Breast epithelium (tissue), 4 donors: ENCODE measurements around the gene PIK3R2. TPM values are rescaled to one million over a fixed set of nuclear protein-coding genes. Genes with fewer than 3 reads are reported as not detected.
"Not testable (repeated sequence)": the region's sequence is repeated elsewhere in the genome, so short reads cannot be mapped to it uniquely, and the experiment has no call there.

Source experiments
- DNase-seq, 2 donors: peaks; one replicate each; pipeline ENCODE4 v3.0.0-alpha.2; 2019; ENCODE audit warnings: low spot score in 2 of 2
- H3K27ac ChIP-seq, 2 donors: fragments of 200-600 bp; sonication (generic) in 1 of 2; one replicate each; pipeline ENCODE4 v1.5.1; 2016 to 2019; ENCODE audit warnings: mild to moderate bottlenecking in 1 of 2
- H3K27me3 ChIP-seq, 2 donors: fragments of 200-600 bp; sonication (generic) in 1 of 2; one replicate each; pipeline versions ENCODE4 v1.5.1 to v1.6.0; 2017 to 2019; ENCODE audit warnings: control low read depth in 1 of 2, mild to moderate bottlenecking in 1 of 2
- H3K36me3 ChIP-seq: fragments of 200-600 bp; one replicate; pipeline ENCODE4 v1.5.1; 2019
- H3K4me1 ChIP-seq, 2 donors: fragments of 200-600 bp; sonication (generic); one replicate each; pipeline ENCODE4 v1.5.1; 2016 to 2019; ENCODE audit warnings: control low read depth in 1 of 2
- H3K4me3 ChIP-seq, 3 donors: fragments of 200-600 bp; sonication (generic); 1 replicate in 2 of 3; 2 replicates in 1 of 3; pipeline ENCODE4 v1.5.1; 2016 to 2019; ENCODE audit warnings: mild to moderate bottlenecking in 3 of 3, moderate library complexity in 2 of 3
- H3K9me3 ChIP-seq, 2 donors: fragments of 200-600 bp; sonication (generic) in 1 of 2; one replicate each; pipeline ENCODE4 v1.5.1; 2016 to 2019; ENCODE audit warnings: control low read depth in 1 of 2
- CTCF ChIP-seq, 3 donors: fragments of 450-650 bp; IDR thresholded peaks; one replicate each; pipeline ENCODE4 v1.5.1; 2016 to 2017; ENCODE audit warnings: antibody characterized with exemption in 3 of 3, mild to moderate bottlenecking in 3 of 3, moderate library complexity in 3 of 3
- POLR2A ChIP-seq: fragments of 450-650 bp; IDR thresholded peaks from one replicate; pipeline ENCODE4 v1.6.1; 2016; ENCODE audit warnings: antibody characterized with exemption, mild to moderate bottlenecking, moderate library complexity
- POLR2AphosphoS5 ChIP-seq, 3 donors: sonication (generic); formaldehyde crosslinking; IDR thresholded peaks; one replicate each; pipeline ENCODE4 v1.6.1; 2017; ENCODE audit warnings: antibody characterized with exemption in 3 of 3
- intact Hi-C: fragments of 100-400 bp; cut with DNase I; formaldehyde crosslinking; loops from one replicate; pipeline ENCODE4 v1.15.1; 2023; ENCODE audit warnings: low total_unique reads
- total RNA-seq, 3 donors: library from RNA; depleted of rRNA; stranded (reverse); fragments of >200 nt; gene quantifications; one replicate each; pipeline ENCODE4 v1.1.0, GENCODE V29; 2016

PIK3R2 gene
- total RNA-seq, 3 donors from 2014 or later: 8.6 to 12.1 (median 8.8) TPM

- Histone ChIP-seq H3K4me1 (peaks cover 20 to 30% of the 10 kb centered on the region in 2 donors), H3K27ac (peak overlapping the region; percentile 71 to 74), H3K9me3 (no peaks in the 10 kb centered on the region), H3K36me3 (no peaks in the 10 kb centered on the region), H3K4me3 (no peak overlapping the region), H3K27me3 (no peaks in the 10 kb centered on the region)
- intact Hi-C loops: no loop called here
- DNase-seq: peak in 1 of 2 donors; percentile 58
- TF ChIP-seq CTCF (IDR thresholded peaks at IDR 0.05) (no peak), POLR2AphosphoS5 (IDR thresholded peaks at IDR 0.05) (no peak), POLR2A (no peak)
These were observed 4.6 kb downstream of the PIK3R2 start for GRCh38 chr19:18157465-18158063.

- DNase-seq: no peak
- Histone ChIP-seq H3K27me3 (no peaks in the 10 kb centered on the region), H3K4me3 (no peak overlapping the region), H3K9me3 (no peaks in the 10 kb centered on the region), H3K36me3 (no peaks in the 10 kb centered on the region), H3K4me1 (peaks cover 20 to 30% of the 10 kb centered on the region in 2 donors), H3K27ac (no peak overlapping the region)
- TF ChIP-seq CTCF (IDR thresholded peaks at IDR 0.05) (no peak), POLR2AphosphoS5 (IDR thresholded peaks at IDR 0.05) (no peak), POLR2A (no peak)
- intact Hi-C loops: no loop called here
These were observed 5.5 kb downstream of the PIK3R2 start for GRCh38 chr19:18158467-18158866.

- H3K4me3 ChIP-seq, H3K27me3 ChIP-seq, H3K9me3 ChIP-seq, DNase-seq, H3K27ac ChIP-seq, H3K36me3 ChIP-seq, intact Hi-C loops: not testable (repeated sequence)
- H3K4me1 ChIP-seq: peaks cover 14 to 27% of the 10 kb centered on the region in 2 donors
These were observed 6.2 kb downstream of the PIK3R2 start for GRCh38 chr19:18159059-18159616.

GRCh38 chr19:18159810-18160209 lies 6.8 kb downstream of the PIK3R2 start:
- Histone ChIP-seq H3K4me1 (peaks cover 14 to 23% of the 10 kb centered on the region in 2 donors), H3K9me3 (no peaks in the 10 kb centered on the region), H3K36me3 (no peaks in the 10 kb centered on the region), H3K27me3 (no peaks in the 10 kb centered on the region), H3K27ac (peak overlapping the region in 1 of 2 donors; percentile 85), H3K4me3 (no peak overlapping the region)
- TF ChIP-seq POLR2AphosphoS5 (IDR thresholded peaks at IDR 0.05) (no peak), POLR2A (no peak), CTCF (IDR thresholded peaks at IDR 0.05) (no peak)
- intact Hi-C loops: loop anchor here (10.0 kb wide), 1 partner anchor 45 kb away; no protein-coding TSS in a partner anchor
- no peak for DNase-seq

- Histone ChIP-seq H3K4me1 (peaks cover 10 to 21% of the 10 kb centered on the region in 2 donors), H3K4me3 (peak overlapping the region; percentile 40 to 66 (median 52)), H3K36me3 (no peaks in the 10 kb centered on the region), H3K27ac (peak overlapping the region; percentile 81 to 85), H3K27me3 (no peaks in the 10 kb centered on the region), H3K9me3 (no peaks in the 10 kb centered on the region)
- intact Hi-C loops: loop anchor here (10.0 kb wide), 1 partner anchor 46 kb away; no protein-coding TSS in a partner anchor
- TF ChIP-seq CTCF (IDR thresholded peaks at IDR 0.05) (no peak), POLR2AphosphoS5 (IDR thresholded peaks at IDR 0.05) (no peak), POLR2A (no peak)
- no peak for DNase-seq
These were observed 7.6 kb downstream of the PIK3R2 start for GRCh38 chr19:18160493-18160970.
